Colonic mucosa (tissue), 4 donors: ENCODE results near the gene GRM2. TPM values are rescaled to one million over a fixed set of nuclear protein-coding genes. Genes with fewer than 3 reads are reported as not detected.

Source experiments
- DNase-seq: peaks from one replicate; pipeline ENCODE4 v3.0.0-alpha.2; 2020
- H3K27ac ChIP-seq: fragments of 200-600 bp; one replicate; pipeline ENCODE4 v1.8.0; 2021
- H3K27me3 ChIP-seq: fragments of 200-600 bp; one replicate; pipeline ENCODE4 v1.8.0; 2021
- H3K36me3 ChIP-seq: fragments of 200-600 bp; one replicate; pipeline ENCODE4 v1.8.0; 2021
- H3K4me1 ChIP-seq: fragments of 200-600 bp; one replicate; pipeline ENCODE4 v1.8.0; 2021; ENCODE audit warnings: mild to moderate bottlenecking
- H3K4me3 ChIP-seq: fragments of 200-600 bp; one replicate; pipeline ENCODE4 v1.8.0; 2021
- H3K9ac ChIP-seq, 2 donors: one replicate each; pipeline ENCODE4 v1.7.0; 2013; ENCODE audit warnings: control low read depth in 2 of 2, low read depth in 2 of 2, low read length in 2 of 2
- H3K9me3 ChIP-seq: fragments of 200-600 bp; one replicate; pipeline ENCODE4 v1.8.0; 2021
- intact Hi-C: fragments of 100-400 bp; cut with DNase I; formaldehyde crosslinking; loops from one replicate; pipeline ENCODE4 v1.14.1; 2022
- total RNA-seq, 2 donors: library from RNA; stranded (reverse); fragmentation: NEBNext Ultra II Directional in 1 of 2; extraction: Animal tissue kit (Norgen Biotek cat#: 25700) in 1 of 2; gene quantifications; one replicate each; pipeline ENCODE4 v1.2.1, GENCODE V29; 2021
- TF ChIP-seq, protein P1 (sequence below): fragments of 200-600 bp; IDR thresholded peaks from one replicate; pipeline ENCODE4 v1.8.0; 2022; ENCODE audit warnings: antibody characterized with exemption, mild to moderate bottlenecking
- donor health status: healthy.
- donor health status: DM: no; HTN: no; CAD: no.
- donor health status: DM: no; HTN: no; CAD: no.

Gene GRM2
- total RNA-seq, 2 donors from 2014 or later = 0.12 TPM; not detected in 1

GRCh38 chr3:51759203-51759602 lies 52.3 kb downstream of the GRM2 start:
- intact Hi-C loops = no loop called here
- TF ChIP-seq, protein P1, sequence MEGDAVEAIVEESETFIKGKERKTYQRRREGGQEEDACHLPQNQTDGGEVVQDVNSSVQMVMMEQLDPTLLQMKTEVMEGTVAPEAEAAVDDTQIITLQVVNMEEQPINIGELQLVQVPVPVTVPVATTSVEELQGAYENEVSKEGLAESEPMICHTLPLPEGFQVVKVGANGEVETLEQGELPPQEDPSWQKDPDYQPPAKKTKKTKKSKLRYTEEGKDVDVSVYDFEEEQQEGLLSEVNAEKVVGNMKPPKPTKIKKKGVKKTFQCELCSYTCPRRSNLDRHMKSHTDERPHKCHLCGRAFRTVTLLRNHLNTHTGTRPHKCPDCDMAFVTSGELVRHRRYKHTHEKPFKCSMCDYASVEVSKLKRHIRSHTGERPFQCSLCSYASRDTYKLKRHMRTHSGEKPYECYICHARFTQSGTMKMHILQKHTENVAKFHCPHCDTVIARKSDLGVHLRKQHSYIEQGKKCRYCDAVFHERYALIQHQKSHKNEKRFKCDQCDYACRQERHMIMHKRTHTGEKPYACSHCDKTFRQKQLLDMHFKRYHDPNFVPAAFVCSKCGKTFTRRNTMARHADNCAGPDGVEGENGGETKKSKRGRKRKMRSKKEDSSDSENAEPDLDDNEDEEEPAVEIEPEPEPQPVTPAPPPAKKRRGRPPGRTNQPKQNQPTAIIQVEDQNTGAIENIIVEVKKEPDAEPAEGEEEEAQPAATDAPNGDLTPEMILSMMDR = no peak
- H3K36me3 ChIP-seq = no peaks in the 10 kb centered on the region
- no peaks in the 10 kb centered on the region for H3K4me1 ChIP-seq
- H3K9ac ChIP-seq = no peak overlapping the region
- no peaks in the 10 kb centered on the region for H3K27me3 ChIP-seq
- no peak for DNase-seq
- H3K27ac ChIP-seq = no peak overlapping the region
- no peaks in the 10 kb centered on the region for H3K9me3 ChIP-seq
- no peak overlapping the region for H3K4me3 ChIP-seq

Other genes with a start within 250 kb of the GRM2 start
- 10 to 100 TPM; 18.8 to 23.9 TPM for gene DCAF1, start 207.1 kb upstream of the GRM2 start, total RNA-seq
- gene RAD54L2, start 168.3 kb upstream of the GRM2 start, total RNA-seq = 10 to 100 TPM; 14.9 to 16.4 TPM
- 10 to 100 TPM; 54.0 to 92.3 TPM for gene TEX264, start 35.8 kb upstream of the GRM2 start, total RNA-seq
- gene IQCF6, start 72.2 kb downstream of the GRM2 start, total RNA-seq = not detected
- not detected for gene IQCF2, start 154.5 kb downstream of the GRM2 start, total RNA-seq
- not detected for gene IQCF5, start 168.5 kb downstream of the GRM2 start, total RNA-seq
- gene IQCF1, start 196.3 kb downstream of the GRM2 start, total RNA-seq = not detected
- gene RRP9, start 234.8 kb downstream of the GRM2 start, total RNA-seq = 10 to 100 TPM in 1 of 2 donors, 1 to 10 TPM in 1; 9.6 to 24.7 TPM
- gene PARP3, start 235.3 kb downstream of the GRM2 start, total RNA-seq = 10 to 100 TPM; 17.0 to 18.0 TPM
- not detected for gene GPR62, start 248.3 kb downstream of the GRM2 start, total RNA-seq